HepG2 (cell line): ENCODE results near the gene GRIN3B. TPM values are rescaled to one million over a fixed set of nuclear protein-coding genes. Genes with fewer than 3 reads are reported as not detected.
A peak's percentile ranks its signal among the peaks of the same experiment; 100 is the strongest.

Experiments used
- ARNT2 ChIP-seq: sonication (generic); formaldehyde crosslinking; IDR thresholded peaks from 2 replicates; pipeline ENCODE4 v1.8.0; 2022; ENCODE audit warnings: mild to moderate bottlenecking, low read depth, missing genetic modification reagents, moderate library complexity
- ASH2L ChIP-seq: fragments of 300-600, 200-600 bp; sonication (generic); IDR thresholded peaks from 2 replicates; pipeline ENCODE4 v1.7.0; 2017; ENCODE audit warnings: low read depth, mild to moderate bottlenecking, moderate library complexity, mixed read lengths, low read length; ENCODE audit not compliant: insufficient read length
- ATM ChIP-seq: fragments of 450-650 bp; IDR thresholded peaks from 2 replicates; pipeline ENCODE4 v1.7.1; 2017; ENCODE audit warnings: mild to moderate bottlenecking, borderline replicate concordance
- BHLHE40 ChIP-seq: IDR thresholded peaks from 2 replicates; pipeline ENCODE4 v1.6.1; 2011; ENCODE audit warnings: low read length, improper control_type of control experiment
- BORCS8-MEF2B ChIP-seq: sonication (generic); formaldehyde crosslinking; IDR thresholded peaks from 2 replicates; pipeline ENCODE4 v1.8.0; 2022; ENCODE audit warnings: mild to moderate bottlenecking, missing genetic modification reagents
- DNMT3B ChIP-seq: conservative IDR thresholded peaks from 2 replicates; pipeline ENCODE4 v1.6.1; 2016; ENCODE audit warnings: missing biosample characterization, control low read depth
- GTF3A ChIP-seq: sonication (generic); formaldehyde crosslinking; conservative IDR thresholded peaks from 2 replicates; pipeline ENCODE4 v1.4.0; 2020; ENCODE audit warnings: mild to moderate bottlenecking, missing genetic modification reagents
- HCFC1 ChIP-seq: fragments of 150-350 bp; IDR thresholded peaks from 2 replicates; pipeline ENCODE4 v1.6.1; 2014; ENCODE audit warnings: low read depth, low read length
- KDM3A ChIP-seq: IDR thresholded peaks from 2 replicates; pipeline ENCODE4 v1.6.1; 2018; ENCODE audit warnings: low read depth, missing compliant biosample characterization
- MAFF ChIP-seq: IDR thresholded peaks from 2 replicates; pipeline ENCODE4 v1.6.1; 2011; ENCODE audit warnings: low read depth, low read length, improper control_type of control experiment
- NCOR1 ChIP-seq: fragments of 200-600 bp; sonication (generic); IDR thresholded peaks from 2 replicates; pipeline ENCODE4 v1.7.0; 2017; ENCODE audit warnings: antibody characterized with exemption, low read length, borderline replicate concordance
- POLR2AphosphoS5 ChIP-seq: IDR thresholded peaks from 2 replicates; pipeline ENCODE4 v1.6.1; 2012; ENCODE audit warnings: low read depth, low read length
- RARG ChIP-seq: sonication (generic); formaldehyde crosslinking; IDR thresholded peaks from 2 replicates; pipeline ENCODE4 v1.4.0; 2020; ENCODE audit warnings: low read depth, mild to moderate bottlenecking, missing genetic modification reagents
- RORA ChIP-seq: sonication (generic); formaldehyde crosslinking; IDR thresholded peaks from 2 replicates; pipeline ENCODE4 v1.5.0; 2020; ENCODE audit warnings: mild to moderate bottlenecking, missing genetic modification reagents, moderate library complexity
- RXRB ChIP-seq: IDR thresholded peaks from 2 replicates; pipeline ENCODE4 v1.6.1; 2016; ENCODE audit warnings: borderline replicate concordance, missing genetic modification reagents, missing compliant biosample characterization
- SMARCE1 ChIP-seq: fragments of 450-650 bp; IDR thresholded peaks from 2 replicates; pipeline ENCODE4 v1.6.1; 2017; ENCODE audit warnings: borderline replicate concordance
- SOX5 ChIP-seq: IDR thresholded peaks from 2 replicates; pipeline ENCODE4 v1.6.1; 2016; ENCODE audit warnings: borderline replicate concordance
- SPEN ChIP-seq: sonication (generic); formaldehyde crosslinking; IDR thresholded peaks from 2 replicates; pipeline ENCODE4 v1.5.1; 2020; ENCODE audit warnings: low read depth, mild to moderate bottlenecking, missing genetic modification reagents
- TRIM24 ChIP-seq: sonication (generic); formaldehyde crosslinking; IDR thresholded peaks from 2 replicates; pipeline ENCODE4 v1.8.0; 2022; ENCODE audit warnings: mild to moderate bottlenecking, missing genetic modification reagents
- TSC22D2 ChIP-seq: sonication (generic); formaldehyde crosslinking; IDR thresholded peaks from 2 replicates; pipeline ENCODE4 v1.5.1; 2020; ENCODE audit warnings: missing genetic modification reagents, mild to moderate bottlenecking, borderline replicate concordance
- ZBTB1 ChIP-seq: sonication (generic); formaldehyde crosslinking; IDR thresholded peaks from 2 replicates; pipeline ENCODE4 v1.4.0; 2020; ENCODE audit warnings: missing genetic modification reagents, borderline replicate concordance
- ZC3H13 ChIP-seq: sonication (generic); formaldehyde crosslinking; IDR thresholded peaks from 2 replicates; pipeline ENCODE4 v1.8.1; 2023; ENCODE audit warnings: mild to moderate bottlenecking, missing genetic modification reagents, moderate library complexity
- ZFP82 ChIP-seq: sonication (generic); formaldehyde crosslinking; IDR thresholded peaks from 2 replicates; pipeline ENCODE4 v1.5.1; 2020; ENCODE audit warnings: mild to moderate bottlenecking, missing genetic modification reagents, borderline replicate concordance
- ZNF160 ChIP-seq: sonication (generic); formaldehyde crosslinking; IDR thresholded peaks from 2 replicates; pipeline ENCODE4 v1.8.0; 2022; ENCODE audit warnings: mild to moderate bottlenecking, inconsistent platforms, missing genetic modification reagents
- ZNF263 ChIP-seq: sonication (generic); formaldehyde crosslinking; IDR thresholded peaks from 2 replicates; pipeline ENCODE4 v1.4.0; 2020; ENCODE audit warnings: missing genetic modification reagents
- ZNF652 ChIP-seq: IDR thresholded peaks from 2 replicates; pipeline ENCODE4 v1.6.1; 2016; ENCODE audit warnings: low read depth, borderline replicate concordance
- ZNF737 ChIP-seq: sonication (generic); formaldehyde crosslinking; IDR thresholded peaks from 2 replicates; pipeline ENCODE4 v1.5.0; 2020; ENCODE audit warnings: missing genetic modification reagents, mild to moderate bottlenecking, borderline replicate concordance
- ZNF782 ChIP-seq: sonication (generic); formaldehyde crosslinking; IDR thresholded peaks from 2 replicates; pipeline ENCODE4 v1.4.0; 2020; ENCODE audit warnings: missing genetic modification reagents, mild to moderate bottlenecking, borderline replicate concordance
- ZNF790 ChIP-seq: sonication (generic); formaldehyde crosslinking; IDR thresholded peaks from 2 replicates; pipeline ENCODE4 v1.8.0; 2022; ENCODE audit warnings: missing genetic modification reagents, mild to moderate bottlenecking, borderline replicate concordance
- ZNF879 ChIP-seq: sonication (generic); formaldehyde crosslinking; IDR thresholded peaks from 2 replicates; pipeline ENCODE4 v1.8.1; 2023; ENCODE audit warnings: missing genetic modification reagents
- polyA plus RNA-seq, 8 experiments: library from polyadenylated mRNA; depleted of rRNA in 3 of 8; stranded (reverse) in 7 of 8; unstranded in 1 of 8; fragments of >200 nt; fragmentation: Illumina TruSeq in 4 of 8; extraction: Trizol in 4 of 8; gene quantifications; 2 replicates each; pipeline versions ENCODE4 v1.2.1 to v1.2.3, GENCODE V29; 2011 to 2016; ENCODE audit warnings: low read depth in 4 of 8, missing spikeins in 1 of 8, mixed read lengths in 1 of 8; ENCODE audit not compliant: insufficient read depth in 1 of 8
- total RNA-seq, 5 experiments: library from RNA; depleted of rRNA; stranded (reverse); fragments of >200 nt; fragmentation: Illumina TruSeq; extraction: Trizol; gene quantifications; 2 replicates each; pipeline ENCODE4 v1.2.3, GENCODE V29; 2016; ENCODE audit warnings: low read depth in 1 of 5
- TF ChIP-seq, protein P1 (sequence below): IDR thresholded peaks from 2 replicates; pipeline ENCODE4 v1.6.1; 2016; ENCODE audit warnings: low read depth, borderline replicate concordance
- TF ChIP-seq, protein P2 (sequence below): sonication (generic); formaldehyde crosslinking; IDR thresholded peaks from 2 replicates; pipeline ENCODE4 v1.4.0; 2020; ENCODE audit warnings: missing genetic modification reagents
- TF ChIP-seq, protein P3 (sequence below): IDR thresholded peaks from 2 replicates; pipeline ENCODE4 v1.6.1; 2012; ENCODE audit warnings: inconsistent platforms

GRIN3B gene
- total and polyA plus RNA-seq, 2 of the 13 experiments (the other 11 are each of a cell fraction or from before 2014, with no cell fraction given): 0.07 to 0.20 TPM

DNA sequence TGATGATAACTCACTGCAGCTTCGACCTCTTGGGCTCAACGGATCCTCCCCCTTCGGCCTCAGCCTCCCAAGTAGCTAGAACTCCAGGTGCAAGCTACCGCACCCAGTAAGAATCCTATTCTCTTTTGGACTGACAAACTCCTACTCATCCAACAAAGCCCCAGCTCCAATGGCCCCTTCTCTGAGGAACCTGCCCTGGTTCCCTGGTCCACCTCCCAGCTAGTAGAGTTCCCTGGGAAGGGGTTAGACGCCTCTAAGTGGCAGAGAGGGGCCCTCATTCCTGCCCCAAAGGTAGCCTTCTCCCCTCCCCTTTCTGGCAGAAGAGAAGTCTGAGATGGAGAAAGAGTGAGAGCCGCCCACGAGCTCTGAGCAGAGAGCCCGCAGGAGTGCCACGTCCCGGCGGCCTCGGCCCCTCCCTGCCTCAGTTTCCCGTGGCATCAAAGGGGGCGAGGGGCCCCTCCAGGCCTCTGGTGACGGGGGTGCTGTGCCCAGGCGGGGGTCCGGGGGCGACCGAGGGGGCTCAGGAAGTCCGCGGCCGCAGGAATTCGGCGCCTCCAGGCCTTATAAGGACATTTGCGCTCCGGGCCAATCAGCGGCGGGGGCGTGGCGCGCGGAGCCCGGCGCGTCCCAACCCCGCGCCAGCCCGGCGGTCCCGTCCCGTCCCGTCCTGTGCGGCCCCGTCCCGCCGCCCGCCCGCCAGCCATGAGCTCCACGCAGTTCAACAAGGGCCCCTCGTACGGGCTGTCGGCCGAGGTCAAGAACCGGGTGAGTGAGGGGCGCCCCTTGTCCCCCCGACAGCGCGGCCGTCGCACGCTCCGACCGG lies 26.0 kb downstream of the GRIN3B start, which contains the start of gene CNN2 (continued):
- no peak for TF ChIP-seq DNMT3B
- TF ChIP-seq HCFC1: no peak
- TF ChIP-seq ASH2L: peak; percentile 21
- TF ChIP-seq ZNF160 (CRISPR knock-in tag): no peak
- TF ChIP-seq ZNF879: no peak
- TF ChIP-seq, protein P1, sequence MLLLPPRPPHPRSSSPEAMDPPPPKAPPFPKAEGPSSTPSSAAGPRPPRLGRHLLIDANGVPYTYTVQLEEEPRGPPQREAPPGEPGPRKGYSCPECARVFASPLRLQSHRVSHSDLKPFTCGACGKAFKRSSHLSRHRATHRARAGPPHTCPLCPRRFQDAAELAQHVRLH: no peak
- no peak for TF ChIP-seq SMARCE1
- TF ChIP-seq ZBTB1 (CRISPR knock-in tag): no peak
- no peak for TF ChIP-seq POLR2AphosphoS5
- TF ChIP-seq BORCS8-MEF2B: no peak
- TF ChIP-seq ZNF737 (CRISPR knock-in tag): no peak
- no peak for TF ChIP-seq TRIM24 (CRISPR knock-in tag)
- TF ChIP-seq ATM: no peak
- no peak for TF ChIP-seq ZC3H13 (CRISPR knock-in tag)
- no peak for TF ChIP-seq BHLHE40
- TF ChIP-seq ZNF263 (CRISPR knock-in tag): peak; percentile 14; the same call in 1 of the 2 replicates
- no peak for TF ChIP-seq SOX5 (CRISPR knock-in tag)
- no peak for TF ChIP-seq NCOR1
- TF ChIP-seq RARG: no peak
- peak; percentile 50; the same call in 1 of the 2 replicates for TF ChIP-seq SPEN (CRISPR knock-in tag)
- 0 out of 2 replicates have a peak, but pooled peaks have one; percentile 48 for TF ChIP-seq ZNF790 (CRISPR knock-in tag)
- peak; percentile 9; the same call in 1 of the 2 replicates for TF ChIP-seq ZNF782 (CRISPR knock-in tag)
- TF ChIP-seq, protein P2, sequence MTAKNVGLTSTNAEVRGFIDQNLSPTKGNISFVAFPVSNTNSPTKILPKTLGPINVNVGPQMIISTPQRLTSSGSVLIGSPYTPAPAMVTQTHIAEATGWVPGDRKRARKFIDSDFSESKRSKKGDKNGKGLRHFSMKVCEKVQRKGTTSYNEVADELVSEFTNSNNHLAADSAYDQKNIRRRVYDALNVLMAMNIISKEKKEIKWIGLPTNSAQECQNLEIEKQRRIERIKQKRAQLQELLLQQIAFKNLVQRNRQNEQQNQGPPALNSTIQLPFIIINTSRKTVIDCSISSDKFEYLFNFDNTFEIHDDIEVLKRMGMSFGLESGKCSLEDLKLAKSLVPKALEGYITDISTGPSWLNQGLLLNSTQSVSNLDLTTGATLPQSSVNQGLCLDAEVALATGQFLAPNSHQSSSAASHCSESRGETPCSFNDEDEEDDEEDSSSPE: 0 out of 2 replicates have a peak, but pooled peaks have one; percentile 27
- TF ChIP-seq TSC22D2 (CRISPR knock-in tag): no peak
- no peak for TF ChIP-seq ZNF652 (CRISPR knock-in tag)
- TF ChIP-seq GTF3A: no peak
- peak; percentile 72 for TF ChIP-seq ARNT2 (CRISPR knock-in tag)
- TF ChIP-seq RXRB (CRISPR knock-in tag): no peak
- TF ChIP-seq MAFF: no peak
- TF ChIP-seq, protein P3, sequence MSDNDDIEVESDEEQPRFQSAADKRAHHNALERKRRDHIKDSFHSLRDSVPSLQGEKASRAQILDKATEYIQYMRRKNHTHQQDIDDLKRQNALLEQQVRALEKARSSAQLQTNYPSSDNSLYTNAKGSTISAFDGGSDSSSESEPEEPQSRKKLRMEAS: no peak; the same call in 1 of the 2 replicates
- TF ChIP-seq KDM3A (CRISPR knock-in tag): no peak
- no peak for TF ChIP-seq RORA (CRISPR knock-in tag)
- no peak for TF ChIP-seq ZFP82
